K562 (cell line): Measurements from ENCODE around the gene ADSS2. TPM values are rescaled to one million over a fixed set of nuclear protein-coding genes. Genes with fewer than 3 reads are reported as not detected.

Experiments
- BRD4 ChIP-seq: fragments of 200-600 bp; sonication (generic); IDR thresholded peaks from 2 replicates; pipeline ENCODE4 v1.6.1; 2017; ENCODE audit warnings: inconsistent platforms
- CCAR2 ChIP-seq: fragments of 200-400 bp; formaldehyde crosslinking; IDR thresholded peaks from 2 replicates; pipeline ENCODE4 v1.6.1; 2017; ENCODE audit warnings: mild to moderate bottlenecking, low read depth, low read length
- CEBPG ChIP-seq, 3 experiments: fragments of 200-800 bp in 1 of 3; sonication (Bioruptor generic) in 1 of 3; sonication (generic) in 1 of 3; formaldehyde crosslinking in 1 of 3; IDR thresholded peaks in 2 of 3; conservative IDR thresholded peaks in 1 of 3; 2 replicates each; pipeline versions ENCODE4 v1.6.1 to v1.8.0; 2016 to 2022; ENCODE audit warnings: missing compliant biosample characterization in 2 of 3, missing genetic modification characterization in 2 of 3, mild to moderate bottlenecking in 1 of 3, missing genetic modification reagents in 1 of 3
- CHAMP1 ChIP-seq: fragments of 450-650 bp; IDR thresholded peaks from 2 replicates; pipeline ENCODE4 v1.6.1; 2016; ENCODE audit warnings: mild to moderate bottlenecking
- ILK ChIP-seq: fragments of 450-650 bp; IDR thresholded peaks from 2 replicates; pipeline ENCODE4 v1.6.1; 2016; ENCODE audit warnings: missing genetic modification characterization, low read depth, mild to moderate bottlenecking, missing compliant biosample characterization, moderate library complexity, borderline replicate concordance
- MEF2D ChIP-seq: conservative IDR thresholded peaks from 2 replicates; pipeline ENCODE4 v1.6.1; 2016; ENCODE audit warnings: low read depth, missing genetic modification characterization, missing compliant biosample characterization
- MEIS2 ChIP-seq: fragments of 450-650 bp; IDR thresholded peaks from 2 replicates; pipeline ENCODE4 v1.6.1; 2014; ENCODE audit warnings: mild to moderate bottlenecking; ENCODE audit not compliant: partially characterized antibody
- SMAD4 ChIP-seq: fragments of 250-450 bp; sonication (Bioruptor Pico); conservative IDR thresholded peaks from 2 replicates; pipeline ENCODE4 v1.8.0; 2021; ENCODE audit warnings: inconsistent platforms, mild to moderate bottlenecking, moderate library complexity
- SMARCC2 ChIP-seq: fragments of 450-650 bp; IDR thresholded peaks from 2 replicates; pipeline ENCODE4 v1.6.1; 2017; ENCODE audit warnings: antibody characterized with exemption, moderate library complexity, mild to moderate bottlenecking, low read depth
- TBL1XR1 ChIP-seq, 2 experiments: IDR thresholded peaks; 2 replicates each; pipeline ENCODE4 v1.6.1; 2012; ENCODE audit warnings: improper control_type of control experiment in 2 of 2, low read length in 2 of 2, mild to moderate bottlenecking in 1 of 2
- TBP ChIP-seq: optimal IDR thresholded peaks from 2 replicates; pipeline ENCODE3; 2011; ENCODE audit warnings: low read depth, low read length, improper control_type of control experiment
- ZKSCAN1 ChIP-seq: fragments of 150-350 bp; IDR thresholded peaks from 2 replicates; pipeline ENCODE4 v1.6.1; 2016; ENCODE audit warnings: low read depth, low read length
- ZKSCAN8 ChIP-seq: fragments of 200-800 bp; sonication (Bioruptor generic); IDR thresholded peaks from 2 replicates; pipeline ENCODE4 v1.6.1; 2016; ENCODE audit warnings: missing genetic modification characterization, missing compliant biosample characterization
- ZNF12 ChIP-seq: sonication (generic); formaldehyde crosslinking; IDR thresholded peaks from 2 replicates; pipeline ENCODE4 v1.4.0; 2020; ENCODE audit warnings: mild to moderate bottlenecking, missing genetic modification reagents
- ZNF143 ChIP-seq: sonication (generic); formaldehyde crosslinking; IDR thresholded peaks from 2 replicates; pipeline ENCODE4 v1.9.0; 2022; ENCODE audit warnings: mild to moderate bottlenecking, missing genetic modification reagents
- ZNF280B ChIP-seq: fragments of 250-450 bp; sonication (Bioruptor Pico); IDR thresholded peaks from 2 replicates; pipeline ENCODE4 v1.5.1; 2021; ENCODE audit warnings: mild to moderate bottlenecking
- ZNF408 ChIP-seq: fragments of 250-450 bp; sonication (Bioruptor Pico); IDR thresholded peaks from 2 replicates; pipeline ENCODE4 v1.4.0; 2020; ENCODE audit warnings: low read depth, mild to moderate bottlenecking, moderate library complexity
- ZNF41 ChIP-seq: fragments of 250-450 bp; sonication (Bioruptor Pico); conservative IDR thresholded peaks from 2 replicates; pipeline ENCODE4 v1.4.0; 2020; ENCODE audit warnings: mild to moderate bottlenecking
- ZNF668 ChIP-seq: fragments of 250-450 bp; sonication (Bioruptor Pico); IDR thresholded peaks from 2 replicates; pipeline ENCODE4 v1.8.0; 2022; ENCODE audit warnings: mild to moderate bottlenecking, inconsistent platforms
- ZNF695 ChIP-seq: fragments of 450-650 bp; formaldehyde crosslinking; IDR thresholded peaks from 2 replicates; pipeline ENCODE4 v1.4.0; 2020; ENCODE audit warnings: mild to moderate bottlenecking, moderate library complexity
- ZZZ3 ChIP-seq: fragments of 450-650 bp; IDR thresholded peaks from 2 replicates; pipeline ENCODE4 v1.6.1; 2016; ENCODE audit warnings: antibody characterized with exemption, mild to moderate bottlenecking, moderate library complexity
- polyA plus RNA-seq, 8 experiments: library from polyadenylated mRNA; depleted of rRNA in 4 of 8; stranded (reverse) in 5 of 8; unstranded in 3 of 8; fragments of >200 nt; fragmentation: Nextera tagmentation in 2 of 8; fragmentation: Illumina TruSeq in 1 of 8; extraction: Ambion mirVana in 2 of 8; extraction: Trizol in 1 of 8; gene quantifications; 2 replicates each; pipeline versions ENCODE4 v1.2.1 to v1.2.3, GENCODE V29; 2011 to 2014; ENCODE audit warnings: inconsistent platforms in 1 of 8, missing spikeins in 1 of 8
- total RNA-seq, 7 experiments: library from RNA; depleted of rRNA in 6 of 7; stranded (reverse); fragments of >200 nt in 6 of 7; fragmentation: Illumina TruSeq in 2 of 7; extraction: Trizol in 2 of 7; gene quantifications; 2 replicates each; pipeline versions ENCODE4 v1.2.1 to v1.2.3, GENCODE V29; 2011 to 2021; ENCODE audit warnings: low replicate concordance in 1 of 7
- TF ChIP-seq, protein P1 (sequence below): IDR thresholded peaks from 2 replicates; pipeline ENCODE4 v1.6.1; 2012; ENCODE audit warnings: low read depth, low read length, improper control_type of control experiment, borderline replicate concordance

The ADSS2 gene
- total and polyA plus RNA-seq, 9 of the 15 experiments (the other 6 are each of a cell fraction or from before 2014, with no cell fraction given), result 8.8 to 63.8 (median 59.4) TPM

DNA sequence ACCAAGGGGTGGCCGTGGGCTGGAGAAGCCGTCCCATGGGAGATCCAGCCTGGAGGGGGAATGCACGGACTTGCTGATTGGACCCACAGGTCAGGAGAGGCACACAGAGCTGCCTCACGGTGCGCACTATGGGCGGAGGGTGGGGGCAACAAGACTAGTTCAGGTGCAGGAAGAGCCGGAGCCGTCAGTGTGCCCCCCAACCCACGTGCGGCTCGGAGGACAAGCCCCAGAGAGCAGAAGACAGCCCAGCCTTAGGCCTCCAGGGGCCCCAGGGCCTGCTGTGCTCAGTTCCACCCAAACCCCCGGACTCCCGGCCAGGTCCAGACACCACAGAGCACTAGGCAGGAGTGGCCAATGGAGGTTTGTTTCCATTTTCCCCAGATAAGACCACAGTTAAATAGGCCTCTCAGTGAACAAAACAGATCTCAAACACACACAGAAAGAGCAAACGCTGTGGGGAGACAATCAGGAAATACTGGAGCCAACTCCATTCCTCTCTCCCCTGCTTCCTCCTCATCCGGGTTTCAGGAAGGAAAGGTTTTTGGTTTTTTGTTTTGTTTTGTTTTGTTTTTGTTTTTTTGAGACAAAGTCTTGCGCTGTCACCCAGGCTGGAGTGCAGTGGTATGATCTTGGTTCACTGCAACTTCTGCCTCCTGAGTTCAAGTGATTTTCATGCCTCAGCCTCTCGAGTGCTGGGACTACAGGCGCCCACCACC is 84.2 kb downstream of the ADSS2 start (continued):
- TF ChIP-seq ILK (tag) (no peak), CCAR2 (no peak), ZNF280B (CRISPR knock-in tag) (no peak), MEF2D (tag) (no peak), ZKSCAN1 (no peak), ZKSCAN8 (no peak), ZNF12 (CRISPR knock-in tag) (no peak), TBP (no peak), ZNF408 (CRISPR knock-in tag) (no peak), SMAD4 (peak; percentile 38; the same call in 1 of the 2 replicates), CEBPG (CRISPR knock-in tag; IDR thresholded peaks at IDR 0.05) (no peak), CEBPG (tag; conservative IDR thresholded peaks at IDR 0.05 in 1 of 2, IDR thresholded peaks at IDR 0.05 in 1 of 2) (0 out of 4 replicates have a peak, but pooled peaks of 1 of the 2 experiments have one; percentile 4), ZNF41 (CRISPR knock-in tag) (0 out of 2 replicates have a peak, but pooled peaks have one; percentile 1), CHAMP1 (0 out of 2 replicates have a peak, but pooled peaks have one; percentile 9), ZZZ3 (no peak), SMARCC2 (no peak), ZNF143 (CRISPR knock-in tag) (no peak), BRD4 (peak; percentile 60; the same call in 1 of the 2 replicates), TBL1XR1 (IDR thresholded peaks at IDR 0.05; ENCODE audit: low read length in 2 of 2) (no peak), MEIS2 (no peak), ZNF695 (CRISPR knock-in tag) (no peak), ZNF668 (CRISPR knock-in tag) (no peak)
- TF ChIP-seq, protein P1, sequence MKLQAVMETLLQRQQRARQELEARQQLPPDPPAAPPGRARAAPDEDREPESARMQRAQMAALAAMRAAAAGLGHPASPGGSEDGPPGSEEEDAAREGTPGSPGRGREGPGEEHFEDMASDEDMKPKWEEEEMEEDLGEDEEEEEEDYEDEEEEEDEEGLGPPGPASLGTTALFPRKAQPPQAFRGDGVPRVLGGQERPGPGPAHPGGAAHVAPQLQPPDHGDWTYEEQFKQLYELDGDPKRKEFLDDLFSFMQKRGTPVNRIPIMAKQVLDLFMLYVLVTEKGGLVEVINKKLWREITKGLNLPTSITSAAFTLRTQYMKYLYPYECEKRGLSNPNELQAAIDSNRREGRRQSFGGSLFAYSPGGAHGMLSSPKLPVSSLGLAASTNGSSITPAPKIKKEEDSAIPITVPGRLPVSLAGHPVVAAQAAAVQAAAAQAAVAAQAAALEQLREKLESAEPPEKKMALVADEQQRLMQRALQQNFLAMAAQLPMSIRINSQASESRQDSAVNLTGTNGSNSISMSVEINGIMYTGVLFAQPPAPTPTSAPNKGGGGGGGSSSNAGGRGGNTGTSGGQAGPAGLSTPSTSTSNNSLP, result no peak
